ENCODE data around the gene MACROD2. TPM values are rescaled to one million over a fixed set of nuclear protein-coding genes. Genes with fewer than 3 reads are reported as not detected.

Gene MACROD2
- total and polyA plus RNA-seq, 2 of the 4 experiments (the other 2 are of a cell fraction): not detected

GRCh38 chr20:14134004-14134403 is 138.7 kb downstream of the MACROD2 start:
- no peak overlapping the region for H4K5ac ChIP-seq (ENCODE audit: low read depth, low read length)
- H3K14ac ChIP-seq (replicated peaks; ENCODE audit: low read depth, low read length): no peak overlapping the region
- no peak overlapping the region for H2BK15ac ChIP-seq (ENCODE audit: low read depth, low read length)
- TF ChIP-seq RFX5 (IDR thresholded peaks at IDR 0.05; ENCODE audit: low read depth, low read length) (no peak), CTCF (conservative IDR thresholded peaks at IDR 0.05; ENCODE audit: low read depth, low read length) (no peak), MXI1 (IDR thresholded peaks at IDR 0.05; ENCODE audit: borderline replicate concordance, low read depth, low read length) (no peak)
- TF ChIP-seq, protein P1, sequence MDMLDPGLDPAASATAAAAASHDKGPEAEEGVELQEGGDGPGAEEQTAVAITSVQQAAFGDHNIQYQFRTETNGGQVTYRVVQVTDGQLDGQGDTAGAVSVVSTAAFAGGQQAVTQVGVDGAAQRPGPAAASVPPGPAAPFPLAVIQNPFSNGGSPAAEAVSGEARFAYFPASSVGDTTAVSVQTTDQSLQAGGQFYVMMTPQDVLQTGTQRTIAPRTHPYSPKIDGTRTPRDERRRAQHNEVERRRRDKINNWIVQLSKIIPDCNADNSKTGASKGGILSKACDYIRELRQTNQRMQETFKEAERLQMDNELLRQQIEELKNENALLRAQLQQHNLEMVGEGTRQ (IDR thresholded peaks at IDR 0.05; ENCODE audit: low read depth, low read length): no peak
- no CpG with 5 or more reads among the region's 3 CpGs for WGBS, 2 experiments (ENCODE audit: extremely low coverage in 2 of 2, insufficient read length in 1 of 2)
- no peak overlapping the region for H2BK120ac ChIP-seq (ENCODE audit: low read depth, low read length)
- H2BK5ac ChIP-seq (ENCODE audit: low read depth, low read length, poor library complexity, severe bottlenecking): no peak overlapping the region
- ATAC-seq (ENCODE audit: low read depth): no peak
- no peak overlapping the region for H3K9ac ChIP-seq (ENCODE audit: low read depth, low read length)
- ChIA-PET CTCF (no interaction called here), POLR2A (ENCODE audit: unreplicated experiment) (no interaction called here)
- intact Hi-C loops (cut with micrococcal nuclease) (no loop called here), dilution Hi-C loops (cut with HindIII; ENCODE audit: low sequenced_read_pairs, unreplicated experiment) (no loop called here), in situ Hi-C loops (cut with MboI; ENCODE audit: low sequenced_read_pairs) (no loop called here)
- H2BK20ac ChIP-seq (ENCODE audit: low read depth, low read length): no peak overlapping the region
- no peaks in the 10 kb centered on the region for H3K9me3 ChIP-seq (ENCODE audit: control insufficient read depth, insufficient read depth, low read length)
- H4K20me1 ChIP-seq (ENCODE audit: insufficient read depth, low read length): no peaks in the 10 kb centered on the region
- no peak for DNase-seq
- no peak overlapping the region for H2AFZ ChIP-seq (replicated peaks; ENCODE audit: low read length, poor library complexity)
- no peak overlapping the region for H3K4me3 ChIP-seq (ENCODE audit: insufficient read depth, low read depth, low read length)
- H3K4ac ChIP-seq (ENCODE audit: low read depth, low read length): no peak overlapping the region
- H3K27me3 ChIP-seq (ENCODE audit: control insufficient read depth, insufficient read depth, low read length): no peaks in the 10 kb centered on the region
- no peak overlapping the region for H3K4me2 ChIP-seq (ENCODE audit: low read depth, low read length)
- no peak overlapping the region for H3K56ac ChIP-seq (ENCODE audit: extremely low read depth, insufficient read depth, low read length)
- H4K91ac ChIP-seq (ENCODE audit: insufficient read depth, low read depth, low read length): no peak overlapping the region
- no peak overlapping the region for H4K8ac ChIP-seq (ENCODE audit: low read depth in 2 of 2, low read length in 2 of 2)
- no peaks in the 10 kb centered on the region for H3K36me3 ChIP-seq (ENCODE audit: control insufficient read depth, insufficient read depth, low read length)
- H3K27ac ChIP-seq (ENCODE audit: insufficient read depth, low read length): no peak overlapping the region
- H3K23ac ChIP-seq (ENCODE audit: low read depth, low read length): no peak overlapping the region
- H3K18ac ChIP-seq (ENCODE audit: low read depth, low read length): no peak overlapping the region
- no TSS peak for BruUV-seq (replicated peaks)
- no peak overlapping the region for H2AK9ac ChIP-seq (replicated peaks; ENCODE audit: low read depth, low read length, poor library complexity)
- H2AK5ac ChIP-seq (ENCODE audit: low read depth, low read length): no peak overlapping the region
- no peaks in the 10 kb centered on the region for H3K79me1 ChIP-seq (ENCODE audit: low read depth in 1 of 2, low read length in 2 of 2)
- H3K4me1 ChIP-seq (ENCODE audit: control insufficient read depth, insufficient read depth, low read length): no peaks in the 10 kb centered on the region
- no peaks in the 10 kb centered on the region for H3K9me1 ChIP-seq (ENCODE audit: insufficient read depth, low read length)

All from IMR-90 (cell line).